Keratinocyte (primary cell): ENCODE results near the gene MBTD1.

Experiments
- CTCF ChIP-seq, 3 experiments: IDR thresholded peaks in 1 of 3; conservative IDR thresholded peaks in 1 of 3; optimal IDR thresholded peaks in 1 of 3; 2 replicates in 2 of 3; 3 replicates in 1 of 3; pipeline versions ENCODE3 to v1.5.1; 2011; ENCODE audit warnings: low read length in 3 of 3, mild to moderate bottlenecking in 3 of 3, moderate library complexity in 2 of 3, control low read depth in 1 of 3, inconsistent platforms in 1 of 3; ENCODE audit not compliant: insufficient read depth in 2 of 3; ENCODE audit errors: extremely low read depth in 1 of 3
- EZH2 ChIP-seq: IDR thresholded peaks from one replicate; pipeline ENCODE4 v1.6.1; 2012; ENCODE audit warnings: inconsistent platforms, mild to moderate bottlenecking, low read length, moderate library complexity

GRCh38 chr17:51200846-51201245 lies 59.0 kb downstream of the MBTD1 start:
- no peak for TF ChIP-seq CTCF (optimal IDR thresholded peaks at IDR 0.05 in 1 of 3, IDR thresholded peaks at IDR 0.05 in 1 of 3, conservative IDR thresholded peaks at IDR 0.05 in 1 of 3; ENCODE audit: extremely low read depth in 1 of 3, insufficient read depth in 2 of 3, low read length in 3 of 3)
- TF ChIP-seq EZH2: no peak
